Right cardiac atrium (tissue), 5 donors: ENCODE results near the gene ZSWIM9. TPM values are rescaled to one million over a fixed set of nuclear protein-coding genes. Genes with fewer than 3 reads are reported as not detected.

Experiments used
- ATAC-seq, 2 donors: fragments of 200-7000 bp; cut with Tn5 transposase; one replicate each; pipeline versions ENCODE4 v1.8.0 to v1.9.1; 2020; ENCODE audit warnings: moderate library complexity in 2 of 2, mild to moderate bottlenecking in 1 of 2
- DNase-seq, 3 donors: peaks; one replicate each; pipeline ENCODE4 v3.0.0-alpha.2; 2020
- H3K27ac ChIP-seq: one replicate; pipeline ENCODE4 v1.5.1; 2013; ENCODE audit warnings: mild to moderate bottlenecking, low read length, control low read depth, moderate library complexity
- H3K27me3 ChIP-seq: one replicate; pipeline ENCODE4 v1.6.1; 2013; ENCODE audit not compliant: control insufficient read depth, insufficient read depth
- H3K4me1 ChIP-seq: one replicate; pipeline ENCODE4 v1.6.1; 2013; ENCODE audit warnings: low read length; ENCODE audit not compliant: control insufficient read depth, insufficient read depth
- H3K4me3 ChIP-seq: one replicate; pipeline ENCODE4 v1.5.1; 2013; ENCODE audit warnings: low read length, control low read depth
- H3K9me3 ChIP-seq: one replicate; pipeline ENCODE4 v1.6.1; 2013; ENCODE audit warnings: low read length; ENCODE audit not compliant: control insufficient read depth
- WGBS: extraction: QIAGEN DNeasy Blood & Tissue Kit; methylation state at CpG from one replicate; pipeline ENCODE4 v1.1.7; 2013; 5-methylcytosine and 5-hydroxymethylcytosine counted together
- intact Hi-C, 4 donors: fragments of 100-400 bp; cut with DNase I; formaldehyde crosslinking; loops; one replicate each; pipeline versions ENCODE4 v1.11.0 to v1.14.0; 2022 to 2023
- polyA plus RNA-seq: library from polyadenylated mRNA; stranded (reverse); fragments of 200-250 nt; gene quantifications from one replicate; pipeline ENCODE4 v1.2.3, GENCODE V29; 2013
- total RNA-seq, 4 donors: library from RNA; stranded (reverse); fragmentation: NEBNext Ultra II Directional; extraction: Animal tissue kit (Norgen Biotek cat#: 25700); gene quantifications; one replicate each; pipeline ENCODE4 v1.2.1, GENCODE V29; 2021
- donor health status: healthy with polysubstance abuse.
- donor health status: DM: no; HTN: yes; CAD: no.
- donor health status: DM: no; HTN: no; CAD: no.
- donor health status: DM: no; HTN: yes; CAD: no; lungs with severe emphysema.
- donor health status: DM: yes; HTN: yes; CAD: no.

ZSWIM9 gene
- total and polyA plus RNA-seq, 5 donors: 5.4 to 6.9 (median 6.1) TPM

GRCh38 chr19:48174445-48175030, 4.1 kb downstream of the ZSWIM9 start:
- intact Hi-C loops: no loop called here
- no peak overlapping the region for H3K27ac ChIP-seq
- H3K4me3 ChIP-seq: no peak overlapping the region
- H3K27me3 ChIP-seq: no peaks in the 10 kb centered on the region
- no peaks in the 10 kb centered on the region for H3K9me3 ChIP-seq
- DNase-seq (no peak), ATAC-seq (no peak)
- WGBS: 80% methylated on average over 6 of the region's 6 CpGs
- peaks cover 3% of the 10 kb centered on the region for H3K4me1 ChIP-seq

- Histone ChIP-seq H3K27ac (no peak overlapping the region), H3K4me3 (no peak overlapping the region), H3K4me1 (peaks cover 3% of the 10 kb centered on the region), H3K27me3 (no peaks in the 10 kb centered on the region), H3K9me3 (no peaks in the 10 kb centered on the region)
- intact Hi-C loops: no loop called here
- ATAC-seq (no peak), DNase-seq (no peak)
- 81% methylated on average over 10 of the region's 10 CpGs for WGBS
These were observed 5.1 kb downstream of the ZSWIM9 start for GRCh38 chr19:48175578-48175977.

GRCh38 chr19:48176226-48176625, 5.7 kb downstream of the ZSWIM9 start:
- Histone ChIP-seq H3K9me3 (no peaks in the 10 kb centered on the region), H3K4me1 (no peaks in the 10 kb centered on the region), H3K4me3 (no peak overlapping the region), H3K27ac (no peak overlapping the region), H3K27me3 (no peaks in the 10 kb centered on the region)
- no peak for ATAC-seq
- no peak for DNase-seq
- intact Hi-C loops: no loop called here
- 79% methylated on average over 3 of the region's 3 CpGs for WGBS

- Histone ChIP-seq H3K27ac (no peak overlapping the region), H3K27me3 (no peaks in the 10 kb centered on the region), H3K4me1 (no peaks in the 10 kb centered on the region), H3K9me3 (peaks cover 2% of the 10 kb centered on the region), H3K4me3 (no peak overlapping the region)
- DNase-seq: no peak
- intact Hi-C loops: no loop called here
- WGBS: 94% methylated on average over 5 of the region's 5 CpGs
- no peak for ATAC-seq
These were observed 11.0 kb downstream of the ZSWIM9 start for GRCh38 chr19:48181505-48181904.

- no peak for DNase-seq
- H3K4me1 ChIP-seq: no peaks in the 10 kb centered on the region
- ATAC-seq: no peak
- WGBS: 93% methylated on average over 38 of the region's 38 CpGs
- intact Hi-C loops: no loop called here
- H3K27ac ChIP-seq: no peak overlapping the region
- H3K9me3 ChIP-seq: peaks cover 2% of the 10 kb centered on the region
- no peaks in the 10 kb centered on the region for H3K27me3 ChIP-seq
- H3K4me3 ChIP-seq: no peak overlapping the region
These were observed 12.0 kb downstream of the ZSWIM9 start for GRCh38 chr19:48182434-48182833.

- peaks cover 2% of the 10 kb centered on the region for H3K9me3 ChIP-seq
- 90% methylated on average over 9 of the region's 9 CpGs for WGBS
- intact Hi-C loops: no loop called here
These were observed 12.9 kb downstream of the ZSWIM9 start for GRCh38 chr19:48183356-48183755.

GRCh38 chr19:48186015-48186414, 15.5 kb downstream of the ZSWIM9 start:
- no peak overlapping the region for H3K4me3 ChIP-seq
- no peak for DNase-seq
- H3K27me3 ChIP-seq: no peaks in the 10 kb centered on the region
- 92% methylated on average over 5 of the region's 5 CpGs for WGBS
- intact Hi-C loops: no loop called here
- H3K4me1 ChIP-seq: no peaks in the 10 kb centered on the region
- ATAC-seq: no peak
- peaks cover 2% of the 10 kb centered on the region for H3K9me3 ChIP-seq
- no peak overlapping the region for H3K27ac ChIP-seq

More at GRCh38 chr19:48183356-48183755, 12.9 kb downstream of the ZSWIM9 start:
- ATAC-seq: no peak
- H3K4me1 ChIP-seq: no peaks in the 10 kb centered on the region
- no peak overlapping the region for H3K4me3 ChIP-seq
- no peaks in the 10 kb centered on the region for H3K27me3 ChIP-seq
- no peak overlapping the region for H3K27ac ChIP-seq
- no peak for DNase-seq

- Histone ChIP-seq H3K4me1 (no peaks in the 10 kb centered on the region), H3K4me3 (no peak overlapping the region), H3K27ac (no peak overlapping the region), H3K9me3 (peaks cover under 1% of the 10 kb centered on the region), H3K27me3 (no peaks in the 10 kb centered on the region)
- DNase-seq (no peak), ATAC-seq (no peak)
- intact Hi-C loops: no loop called here
- 81% methylated on average over 8 of the region's 8 CpGs for WGBS
These were observed 16.1 kb downstream of the ZSWIM9 start for GRCh38 chr19:48186541-48186991.

- Histone ChIP-seq H3K4me1 (no peaks in the 10 kb centered on the region), H3K9me3 (no peaks in the 10 kb centered on the region), H3K27ac (no peak overlapping the region), H3K4me3 (no peak overlapping the region), H3K27me3 (no peaks in the 10 kb centered on the region)
- ATAC-seq (no peak), DNase-seq (no peak)
- intact Hi-C loops: no loop called here
- 77% methylated on average over 13 of the region's 13 CpGs for WGBS
These were observed 19.9 kb downstream of the ZSWIM9 start for GRCh38 chr19:48190288-48190884.

GRCh38 chr19:48190885-48191284, 20.4 kb downstream of the ZSWIM9 start:
- WGBS: 91% methylated on average over 3 of the region's 3 CpGs
- Histone ChIP-seq H3K27me3 (no peaks in the 10 kb centered on the region), H3K27ac (no peak overlapping the region), H3K9me3 (no peaks in the 10 kb centered on the region), H3K4me1 (no peaks in the 10 kb centered on the region), H3K4me3 (no peak overlapping the region)
- ATAC-seq: no peak
- DNase-seq: no peak
- intact Hi-C loops: no loop called here

- DNase-seq: no peak
- no peak overlapping the region for H3K27ac ChIP-seq
- 72% methylated on average over 7 of the region's 7 CpGs for WGBS
- no peak for ATAC-seq
- no peak overlapping the region for H3K4me3 ChIP-seq
- intact Hi-C loops: no loop called here
- H3K4me1 ChIP-seq: peaks cover 2% of the 10 kb centered on the region
- no peaks in the 10 kb centered on the region for H3K9me3 ChIP-seq
- no peaks in the 10 kb centered on the region for H3K27me3 ChIP-seq
These were observed 22.3 kb downstream of the ZSWIM9 start for GRCh38 chr19:48192750-48193149.
